ENCODE results near the gene PGF. TPM values are rescaled to one million over a fixed set of nuclear protein-coding genes. Genes with fewer than 3 reads are reported as not detected.

PGF gene
- total RNA-seq, 3 donors from 2014 or later, result 0.96 to 3.1 (median 2.3) TPM

DNA sequence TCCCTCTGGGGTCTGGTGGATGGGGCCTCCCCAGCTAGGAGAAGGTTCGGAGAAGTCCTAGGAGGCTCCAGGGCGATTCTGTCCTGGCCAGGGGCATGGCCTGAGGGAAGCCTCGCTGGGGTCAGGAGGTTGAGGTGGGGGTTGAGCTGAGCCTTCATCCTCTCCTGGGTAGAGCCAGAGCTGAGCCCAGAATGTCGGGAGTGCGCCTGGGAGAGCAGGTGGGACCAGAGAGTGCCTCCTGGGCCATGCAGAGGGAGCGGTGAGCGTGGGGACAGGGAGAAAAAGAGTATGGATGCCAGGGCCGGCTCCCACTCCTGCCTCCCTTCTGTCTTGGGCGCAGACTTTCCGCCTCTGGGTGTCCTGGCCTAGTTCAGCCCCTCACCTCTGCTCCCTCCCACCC, 45.5 kb downstream of the PGF start:
- H3K36me3 ChIP-seq (ENCODE audit: low read depth), result no peaks in the 10 kb centered on the region
- ATAC-seq, result no peak
- H3K9me3 ChIP-seq, result no peaks in the 10 kb centered on the region
- peaks cover 12% of the 10 kb centered on the region for H3K4me1 ChIP-seq (ENCODE audit: low read depth)
- no peak overlapping the region for H3K4me3 ChIP-seq
- DNase-seq, result no peak
- intact Hi-C loops (cut with DNase I, micrococcal nuclease), result loop anchor here in 1 of 2 donors (5.0 kb wide), 1 partner anchor 48 kb away; no protein-coding TSS in a partner anchor
- TF ChIP-seq, protein P1, sequence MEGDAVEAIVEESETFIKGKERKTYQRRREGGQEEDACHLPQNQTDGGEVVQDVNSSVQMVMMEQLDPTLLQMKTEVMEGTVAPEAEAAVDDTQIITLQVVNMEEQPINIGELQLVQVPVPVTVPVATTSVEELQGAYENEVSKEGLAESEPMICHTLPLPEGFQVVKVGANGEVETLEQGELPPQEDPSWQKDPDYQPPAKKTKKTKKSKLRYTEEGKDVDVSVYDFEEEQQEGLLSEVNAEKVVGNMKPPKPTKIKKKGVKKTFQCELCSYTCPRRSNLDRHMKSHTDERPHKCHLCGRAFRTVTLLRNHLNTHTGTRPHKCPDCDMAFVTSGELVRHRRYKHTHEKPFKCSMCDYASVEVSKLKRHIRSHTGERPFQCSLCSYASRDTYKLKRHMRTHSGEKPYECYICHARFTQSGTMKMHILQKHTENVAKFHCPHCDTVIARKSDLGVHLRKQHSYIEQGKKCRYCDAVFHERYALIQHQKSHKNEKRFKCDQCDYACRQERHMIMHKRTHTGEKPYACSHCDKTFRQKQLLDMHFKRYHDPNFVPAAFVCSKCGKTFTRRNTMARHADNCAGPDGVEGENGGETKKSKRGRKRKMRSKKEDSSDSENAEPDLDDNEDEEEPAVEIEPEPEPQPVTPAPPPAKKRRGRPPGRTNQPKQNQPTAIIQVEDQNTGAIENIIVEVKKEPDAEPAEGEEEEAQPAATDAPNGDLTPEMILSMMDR (IDR thresholded peaks at IDR 0.05), result no peak

DNA sequence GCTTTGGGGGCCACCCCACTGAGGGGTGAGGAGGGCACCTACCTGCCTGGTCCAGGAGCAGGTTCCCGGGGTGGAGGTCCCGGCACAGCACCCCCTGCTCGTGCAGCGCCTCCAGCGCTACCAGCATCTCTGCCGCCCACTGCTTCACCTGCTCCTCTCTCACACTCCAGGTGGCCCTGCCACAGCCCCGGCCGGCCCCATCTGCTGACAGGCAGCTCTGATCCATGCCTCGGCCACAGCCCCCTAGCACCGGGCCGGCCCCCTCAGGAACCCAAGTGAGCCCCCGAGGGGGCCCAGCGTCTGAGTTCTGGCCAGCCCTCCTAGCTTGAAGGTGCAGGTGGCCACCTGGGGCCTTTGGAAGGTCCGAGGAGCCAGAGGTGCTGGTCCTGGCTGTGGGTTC, 45.9 kb downstream of the PGF start:
- intact Hi-C loops (cut with DNase I, micrococcal nuclease), result loop anchor here in 1 of 2 donors (5.0 kb wide), 1 partner anchor 47 kb away; no protein-coding TSS in a partner anchor
- no peaks in the 10 kb centered on the region for H3K36me3 ChIP-seq (ENCODE audit: low read depth)
- DNase-seq, result no peak
- peaks cover 12% of the 10 kb centered on the region for H3K4me1 ChIP-seq (ENCODE audit: low read depth)
- TF ChIP-seq, protein P1 (IDR thresholded peaks at IDR 0.05), result no peak
- no peaks in the 10 kb centered on the region for H3K9me3 ChIP-seq
- no peak overlapping the region for H3K4me3 ChIP-seq
- no peak for ATAC-seq

DNA sequence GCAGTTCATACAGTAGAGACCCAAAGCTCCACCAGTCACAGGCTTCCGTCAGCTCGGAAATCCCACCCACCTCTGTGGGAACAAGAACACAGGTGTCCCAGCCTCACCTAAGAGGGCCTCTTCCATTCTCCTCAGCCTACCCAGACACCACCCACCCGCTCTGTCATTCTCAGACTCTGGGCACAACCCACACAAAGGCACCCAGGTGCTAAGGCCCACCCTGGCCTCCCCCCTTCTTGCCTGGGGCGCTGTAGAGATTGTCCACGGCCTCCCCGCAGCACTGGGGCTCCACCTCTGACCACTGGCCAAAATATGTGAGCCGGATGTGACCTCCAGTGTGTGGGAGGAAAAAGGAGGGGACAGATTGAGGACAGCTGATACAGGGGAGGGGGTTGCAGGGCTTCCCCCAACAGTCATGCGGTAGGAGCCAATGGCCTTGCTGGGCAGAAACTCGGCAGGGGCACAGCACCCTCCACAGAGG, 46.5 kb downstream of the PGF start:
- Histone ChIP-seq H3K36me3 (ENCODE audit: low read depth) (no peaks in the 10 kb centered on the region), H3K4me1 (ENCODE audit: low read depth) (peaks cover 12% of the 10 kb centered on the region), H3K4me3 (no peak overlapping the region), H3K9me3 (no peaks in the 10 kb centered on the region)
- ATAC-seq, result no peak
- no peak for DNase-seq
- intact Hi-C loops (cut with DNase I, micrococcal nuclease), result loop anchor here in 1 of 2 donors (5.0 kb wide), 1 partner anchor 47 kb away; no protein-coding TSS in a partner anchor
- TF ChIP-seq, protein P1 (IDR thresholded peaks at IDR 0.05), result no peak

DNA sequence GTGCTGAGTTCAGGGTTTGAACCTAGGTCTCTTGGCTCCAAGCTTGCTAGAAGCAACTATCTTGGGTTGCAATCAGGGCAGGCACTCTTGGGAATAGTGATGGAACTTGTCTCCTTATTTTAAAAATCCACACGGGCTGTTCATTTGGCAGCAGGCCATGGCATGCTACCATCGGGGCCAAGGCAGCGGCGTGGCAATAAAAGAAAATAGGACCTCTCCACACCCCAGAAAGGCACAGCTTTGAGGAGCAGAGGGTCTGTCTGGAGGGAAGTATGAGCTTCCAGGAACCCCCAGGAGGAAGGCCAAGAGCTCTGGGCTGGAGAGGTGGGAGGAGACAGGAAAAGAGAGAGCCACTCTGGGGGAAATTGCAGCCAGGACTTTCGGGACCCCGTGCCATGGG, 47.7 kb downstream of the PGF start:
- Histone ChIP-seq H3K36me3 (ENCODE audit: low read depth) (peaks cover 5% of the 10 kb centered on the region), H3K9me3 (no peaks in the 10 kb centered on the region), H3K4me1 (ENCODE audit: low read depth) (peaks cover 12% of the 10 kb centered on the region), H3K4me3 (no peak overlapping the region)
- ATAC-seq (no peak), DNase-seq (no peak)
- intact Hi-C loops (cut with DNase I, micrococcal nuclease), result loop anchor here in 1 of 2 donors (5.0 kb wide), 1 partner anchor 45 kb away; no protein-coding TSS in a partner anchor
- TF ChIP-seq, protein P1 (IDR thresholded peaks at IDR 0.05), result no peak

DNA sequence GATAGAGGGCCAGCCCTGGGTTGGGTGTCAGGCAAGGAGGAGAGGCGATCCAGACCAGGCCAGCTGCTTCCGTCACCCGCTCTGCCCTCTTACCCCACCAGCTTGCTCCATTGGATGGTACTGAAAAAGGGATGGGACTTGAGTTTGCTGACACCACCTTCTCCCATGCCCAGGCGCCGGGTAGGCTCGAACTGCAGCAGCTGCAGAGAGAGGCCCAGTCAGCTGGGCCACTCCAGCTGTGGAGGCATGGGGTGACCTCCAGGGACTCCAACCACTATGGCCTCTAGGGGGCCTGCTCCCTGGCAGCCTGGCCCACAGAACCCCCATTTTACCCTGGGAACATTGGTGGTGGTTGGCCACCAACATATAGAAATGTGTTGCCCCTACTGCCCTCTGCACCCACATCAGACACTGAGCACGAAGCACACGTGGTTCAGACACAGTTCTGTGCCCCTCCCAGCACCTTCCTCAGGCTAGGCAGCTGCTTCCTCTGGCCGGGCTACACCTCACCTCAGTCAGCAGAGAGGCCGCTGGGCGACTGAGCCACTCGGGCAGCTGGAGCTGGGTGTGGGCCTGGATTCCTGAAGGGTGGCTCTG, 48.4 kb downstream of the PGF start:
- H3K9me3 ChIP-seq, result no peaks in the 10 kb centered on the region
- peak; percentile 65 for ATAC-seq
- peaks cover 12% of the 10 kb centered on the region for H3K4me1 ChIP-seq (ENCODE audit: low read depth)
- peaks cover 11% of the 10 kb centered on the region for H3K36me3 ChIP-seq (ENCODE audit: low read depth)
- intact Hi-C loops (cut with DNase I, micrococcal nuclease), result loop anchor here in 1 of 2 donors (5.0 kb wide), 1 partner anchor 45 kb away; no protein-coding TSS in a partner anchor
- TF ChIP-seq, protein P1 (IDR thresholded peaks at IDR 0.05), result no peak
- no peak overlapping the region for H3K4me3 ChIP-seq
- peak; percentile 46 to 69 (median 63) for DNase-seq
